ENCODE measurements around the gene MGAT5. TPM values are rescaled to one million over a fixed set of nuclear protein-coding genes. Genes with fewer than 3 reads are reported as not detected.

MGAT5 gene
- 10 to 100 TPM; 48.2 to 56.7 TPM for total RNA-seq

GRCh38 chr2:134253804-134254203 lies at the start of gene MGAT5:
MGAT5 (plus strand) TSS chr2:134254072; CDS start chr2:134254404, 332 bp downstream.
- no peaks in the 10 kb centered on the region for H3K27me3 Mint-ChIP-seq
- H3K9me3 Mint-ChIP-seq, result no peaks in the 10 kb centered on the region
- POLR2A ChIA-PET, result no interaction called here
- peak within 1 kb of the TSS; percentile 78 for H3K27ac Mint-ChIP-seq
- H3K4me3 Mint-ChIP-seq, result no peak within 1 kb of the TSS
- H3K4me1 Mint-ChIP-seq, result peaks cover 88% of the 10 kb centered on the region
- CTCF ChIA-PET, result interaction anchor here (1.3 to 1.5 kb wide), 3 partner anchors 8 to 159 kb away, joined by 3 to 7 read pairs (median 6); no protein-coding TSS in a partner anchor
- H3K36me3 Mint-ChIP-seq (ENCODE audit: low read depth), result peaks cover 66% of the 10 kb centered on the region
- no peak for DNase-seq

GRCh38 chr2:134205087-134205486 lies 48.8 kb upstream of the MGAT5 start:
- H3K4me3 Mint-ChIP-seq, result no peak overlapping the region
- H3K27me3 Mint-ChIP-seq, result no peaks in the 10 kb centered on the region
- H3K36me3 Mint-ChIP-seq (ENCODE audit: low read depth), result peaks cover 2% of the 10 kb centered on the region
- no peaks in the 10 kb centered on the region for H3K9me3 Mint-ChIP-seq
- peaks cover 20% of the 10 kb centered on the region for H3K4me1 Mint-ChIP-seq
- CTCF ChIA-PET, result interaction anchor here (0.6 to 1.7 kb wide), 3 partner anchors 13 to 578 kb away, joined by 3 to 6 read pairs (median 3); no protein-coding TSS in a partner anchor
- H3K27ac Mint-ChIP-seq, result no peak overlapping the region
- no peak for DNase-seq
- POLR2A ChIA-PET, result interaction anchor here (0.6 kb wide), 1 partner anchor 76 kb away, joined by 13 read pairs; no protein-coding TSS in a partner anchor

GRCh38 chr2:134206031-134206430 lies 47.8 kb upstream of the MGAT5 start:
- peaks cover 2% of the 10 kb centered on the region for H3K36me3 Mint-ChIP-seq (ENCODE audit: low read depth)
- ChIA-PET POLR2A (no interaction called here), CTCF (interaction anchor here (0.6 to 2.7 kb wide), 4 partner anchors 13 to 577 kb away, joined by 3 to 11 read pairs (median 6); no protein-coding TSS in a partner anchor)
- DNase-seq, result no peak
- peaks cover 20% of the 10 kb centered on the region for H3K4me1 Mint-ChIP-seq
- H3K4me3 Mint-ChIP-seq, result no peak overlapping the region
- H3K27ac Mint-ChIP-seq, result no peak overlapping the region
- no peaks in the 10 kb centered on the region for H3K9me3 Mint-ChIP-seq
- no peaks in the 10 kb centered on the region for H3K27me3 Mint-ChIP-seq

GRCh38 chr2:134206573-134206972 lies 47.3 kb upstream of the MGAT5 start:
- H3K4me1 Mint-ChIP-seq, result peaks cover 20% of the 10 kb centered on the region

GRCh38 chr2:134207589-134208209 lies 46.2 kb upstream of the MGAT5 start:
- peaks cover under 1% of the 10 kb centered on the region for H3K36me3 Mint-ChIP-seq (ENCODE audit: low read depth)
- no peak overlapping the region for H3K4me3 Mint-ChIP-seq
- H3K4me1 Mint-ChIP-seq, result peaks cover 14% of the 10 kb centered on the region
- no peaks in the 10 kb centered on the region for H3K27me3 Mint-ChIP-seq
- H3K27ac Mint-ChIP-seq, result peak overlapping the region; percentile 7
- POLR2A ChIA-PET, result no interaction called here
- CTCF ChIA-PET, result interaction anchor here (0.6 to 2.7 kb wide), 9 partner anchors 8 to 204 kb away, joined by 3 to 11 read pairs (median 5); no protein-coding TSS in a partner anchor
- H3K9me3 Mint-ChIP-seq, result no peaks in the 10 kb centered on the region
- peak; percentile 62 for DNase-seq

More at GRCh38 chr2:134206573-134206972, 47.3 kb upstream of the MGAT5 start:
- CTCF ChIA-PET, result interaction anchor here (0.7 to 2.7 kb wide), 7 partner anchors 8 to 205 kb away, joined by 3 to 11 read pairs (median 5); no protein-coding TSS in a partner anchor
- no peak overlapping the region for H3K4me3 Mint-ChIP-seq
- H3K36me3 Mint-ChIP-seq (ENCODE audit: low read depth), result peaks cover 2% of the 10 kb centered on the region
- no peaks in the 10 kb centered on the region for H3K27me3 Mint-ChIP-seq
- no peak overlapping the region for H3K27ac Mint-ChIP-seq
- no peaks in the 10 kb centered on the region for H3K9me3 Mint-ChIP-seq
- no peak for DNase-seq
- POLR2A ChIA-PET, result no interaction called here

- Mint-ChIP-seq H3K27me3 (no peaks in the 10 kb centered on the region), H3K36me3 (ENCODE audit: low read depth) (no peaks in the 10 kb centered on the region), H3K4me1 (peaks cover 12% of the 10 kb centered on the region), H3K9me3 (no peaks in the 10 kb centered on the region), H3K4me3 (no peak overlapping the region), H3K27ac (no peak overlapping the region)
- no peak for DNase-seq
- POLR2A ChIA-PET, result no interaction called here
- CTCF ChIA-PET, result interaction anchor here (2.0 kb wide), 1 partner anchor 10 kb away, joined by 7 read pairs; no protein-coding TSS in a partner anchor
Observed at GRCh38 chr2:134208825-134209224, 45.0 kb upstream of the MGAT5 start.

GRCh38 chr2:134212746-134213145 lies 41.1 kb upstream of the MGAT5 start:
- POLR2A ChIA-PET, result no interaction called here
- Mint-ChIP-seq H3K9me3 (peaks cover 5% of the 10 kb centered on the region), H3K36me3 (ENCODE audit: low read depth) (peaks cover 12% of the 10 kb centered on the region), H3K27ac (no peak overlapping the region), H3K4me3 (no peak overlapping the region), H3K4me1 (peaks cover 23% of the 10 kb centered on the region), H3K27me3 (no peaks in the 10 kb centered on the region)
- CTCF ChIA-PET, result no interaction called here
- no peak for DNase-seq

GRCh38 chr2:134216152-134216829 lies 37.6 kb upstream of the MGAT5 start:
- no peak overlapping the region for H3K27ac Mint-ChIP-seq
- peaks cover 12% of the 10 kb centered on the region for H3K36me3 Mint-ChIP-seq (ENCODE audit: low read depth)
- DNase-seq, result no peak
- H3K4me1 Mint-ChIP-seq, result peaks cover 50% of the 10 kb centered on the region
- H3K9me3 Mint-ChIP-seq, result peaks cover 5% of the 10 kb centered on the region
- H3K4me3 Mint-ChIP-seq, result no peak overlapping the region
- ChIA-PET POLR2A (no interaction called here), CTCF (interaction anchor here (0.9 to 1.8 kb wide), 3 partner anchors 8 to 11 kb away, joined by 3 to 5 read pairs (median 5); no protein-coding TSS in a partner anchor)
- no peaks in the 10 kb centered on the region for H3K27me3 Mint-ChIP-seq

GRCh38 chr2:134217351-134217750 lies 36.5 kb upstream of the MGAT5 start:
- H3K27ac Mint-ChIP-seq, result peak overlapping the region; percentile 39
- no peaks in the 10 kb centered on the region for H3K27me3 Mint-ChIP-seq
- H3K9me3 Mint-ChIP-seq, result peaks cover 5% of the 10 kb centered on the region
- peaks cover 12% of the 10 kb centered on the region for H3K36me3 Mint-ChIP-seq (ENCODE audit: low read depth)
- ChIA-PET POLR2A (no interaction called here), CTCF (no interaction called here)
- no peak for DNase-seq
- H3K4me1 Mint-ChIP-seq, result peaks cover 50% of the 10 kb centered on the region
- no peak overlapping the region for H3K4me3 Mint-ChIP-seq

- H3K9me3 Mint-ChIP-seq, result peaks cover 5% of the 10 kb centered on the region
- no peaks in the 10 kb centered on the region for H3K27me3 Mint-ChIP-seq
- CTCF ChIA-PET, result interaction anchor here (0.6 to 1.9 kb wide), 3 partner anchors 11 to 1356 kb away, joined by 3 to 6 read pairs (median 4); no protein-coding TSS in a partner anchor
- peak overlapping the region; percentile 39 for H3K27ac Mint-ChIP-seq
- POLR2A ChIA-PET, result no interaction called here
- peaks cover 12% of the 10 kb centered on the region for H3K36me3 Mint-ChIP-seq (ENCODE audit: low read depth)
- H3K4me1 Mint-ChIP-seq, result peaks cover 50% of the 10 kb centered on the region
- no peak overlapping the region for H3K4me3 Mint-ChIP-seq
- peak; percentile 17 for DNase-seq
Observed at GRCh38 chr2:134217924-134218323, 35.9 kb upstream of the MGAT5 start.

GRCh38 chr2:134218414-134218813 lies 35.5 kb upstream of the MGAT5 start:
- H3K27ac Mint-ChIP-seq, result peak overlapping the region; percentile 39
- peaks cover 52% of the 10 kb centered on the region for H3K4me1 Mint-ChIP-seq
- ChIA-PET POLR2A (no interaction called here), CTCF (interaction anchor here (0.6 to 1.9 kb wide), 5 partner anchors 10 to 1355 kb away, joined by 3 to 6 read pairs (median 3); no protein-coding TSS in a partner anchor)
- peaks cover 5% of the 10 kb centered on the region for H3K9me3 Mint-ChIP-seq
- no peaks in the 10 kb centered on the region for H3K27me3 Mint-ChIP-seq
- no peak overlapping the region for H3K4me3 Mint-ChIP-seq
- no peak for DNase-seq
- peaks cover 12% of the 10 kb centered on the region for H3K36me3 Mint-ChIP-seq (ENCODE audit: low read depth)

- peaks cover 52% of the 10 kb centered on the region for H3K4me1 Mint-ChIP-seq
- no peaks in the 10 kb centered on the region for H3K27me3 Mint-ChIP-seq
- H3K9me3 Mint-ChIP-seq, result peaks cover 5% of the 10 kb centered on the region
- POLR2A ChIA-PET, result no interaction called here
- peak; percentile 46 for DNase-seq
- peak overlapping the region; percentile 41 for H3K4me3 Mint-ChIP-seq
- H3K27ac Mint-ChIP-seq, result peak overlapping the region; percentile 65
- peaks cover 12% of the 10 kb centered on the region for H3K36me3 Mint-ChIP-seq (ENCODE audit: low read depth)
- CTCF ChIA-PET, result interaction anchor here (0.6 to 1.9 kb wide), 7 partner anchors 9 to 758 kb away, joined by 3 to 6 read pairs (median 4); no protein-coding TSS in a partner anchor
Observed at GRCh38 chr2:134218930-134219658, 34.8 kb upstream of the MGAT5 start.
